ENCODE results near the gene EGFR. TPM values are rescaled to one million over a fixed set of nuclear protein-coding genes. Genes with fewer than 3 reads are reported as not detected.

The EGFR gene
- total RNA-seq, 1 experiment from 2014 or later: 50.0 TPM

GRCh38 chr7:55073976-55074528 lies 55.2 kb downstream of the EGFR start:
- Histone ChIP-seq H3K4me1 (ENCODE audit: insufficient read depth, low read length) (peaks cover 38% of the 10 kb centered on the region), H3K79me2 (ENCODE audit: low read length) (peaks cover 82% of the 10 kb centered on the region), H4K20me1 (ENCODE audit: low read length) (no peaks in the 10 kb centered on the region), H3K9me2 (replicated peaks; ENCODE audit: low read length) (no peaks in the 10 kb centered on the region), H3K36me3 (ENCODE audit: low read depth, low read length) (0 out of 2 replicates have a peak, but pooled peaks cover 10% of the 10 kb centered on the region), H3K9me3 (ENCODE audit: low read length) (no peaks in the 10 kb centered on the region), H3K4me3 (ENCODE audit: low read length) (peak overlapping the region; percentile 48; the same call in 1 of the 2 replicates), H3K4me2 (ENCODE audit: low read length) (peak overlapping the region; percentile 79), H3K27ac (ENCODE audit: low read length) (peak overlapping the region; percentile 97), H3K27me3 (ENCODE audit: low read length) (no peaks in the 10 kb centered on the region), H3K9ac (ENCODE audit: low read length) (peak overlapping the region; percentile 83), H3F3A (ENCODE audit: low read length, unreplicated experiment) (peaks cover 3% of the 10 kb centered on the region), H2AFZ (ENCODE audit: low read length) (peak overlapping the region; percentile 34; the same call in 1 of the 2 replicates)
- DNase-seq (peak; percentile 98), ATAC-seq (peak; percentile 98)
- TF ChIP-seq EZH2phosphoT487 (IDR thresholded peaks at IDR 0.05; ENCODE audit: borderline replicate concordance, low read length) (no peak), CTCF (conservative IDR thresholded peaks at IDR 0.05; ENCODE audit: low read depth, low read length) (no peak), EZH2 (IDR thresholded peaks at IDR 0.05; ENCODE audit: low read length, unreplicated experiment) (no peak)
- intact Hi-C loops (cut with micrococcal nuclease): loop anchor here (1.0 to 10.0 kb wide), 4 partner anchors 58 to 287 kb away; no protein-coding TSS in a partner anchor
- ChIA-PET CTCF (no interaction called here), POLR2A (ENCODE audit: unreplicated experiment) (interaction anchor here (0.6 kb wide), 1 partner anchor 53 kb away, joined by 6 read pairs; no protein-coding TSS in a partner anchor)
- BruUV-seq (replicated peaks): no TSS peak

GRCh38 chr7:55075464-55076021 lies 56.7 kb downstream of the EGFR start:
- ChIA-PET POLR2A (ENCODE audit: unreplicated experiment) (interaction anchor here (0.5 to 0.7 kb wide), 3 partner anchors 50 to 305 kb away, joined by 3 to 11 read pairs (median 3); no protein-coding TSS in a partner anchor), CTCF (no interaction called here)
- peak overlapping the region; percentile 97 for H3K27ac ChIP-seq (ENCODE audit: low read length)

More at GRCh38 chr7:55075464-55076021, 56.7 kb downstream of the EGFR start:
- Histone ChIP-seq H3K9me3 (ENCODE audit: low read length) (no peaks in the 10 kb centered on the region), H3K27me3 (ENCODE audit: low read length) (no peaks in the 10 kb centered on the region), H3K79me2 (ENCODE audit: low read length) (peaks cover 78% of the 10 kb centered on the region), H3K9me2 (replicated peaks; ENCODE audit: low read length) (no peaks in the 10 kb centered on the region), H3K4me2 (ENCODE audit: low read length) (no peak overlapping the region), H3K4me3 (ENCODE audit: low read length) (no peak overlapping the region), H3F3A (ENCODE audit: low read length, unreplicated experiment) (peaks cover 3% of the 10 kb centered on the region), H3K4me1 (ENCODE audit: insufficient read depth, low read length) (peaks cover 38% of the 10 kb centered on the region), H3K36me3 (ENCODE audit: low read depth, low read length) (0 out of 2 replicates have a peak, but pooled peaks cover 4% of the 10 kb centered on the region), H3K9ac (ENCODE audit: low read length) (peak overlapping the region; percentile 83; the same call in 1 of the 2 replicates), H2AFZ (ENCODE audit: low read length) (no peak overlapping the region), H4K20me1 (ENCODE audit: low read length) (no peaks in the 10 kb centered on the region)
- DNase-seq (no peak), ATAC-seq (no peak)
- no TSS peak for BruUV-seq (replicated peaks)
- intact Hi-C loops (cut with micrococcal nuclease): loop anchor here (10.0 kb wide), 1 partner anchor 111 kb away; no protein-coding TSS in a partner anchor
- TF ChIP-seq EZH2 (IDR thresholded peaks at IDR 0.05; ENCODE audit: low read length, unreplicated experiment) (no peak), EZH2phosphoT487 (IDR thresholded peaks at IDR 0.05; ENCODE audit: borderline replicate concordance, low read length) (no peak), CTCF (conservative IDR thresholded peaks at IDR 0.05; ENCODE audit: low read depth, low read length) (no peak)
